GM21447 (cell line): ENCODE measurements around the gene IMMP2L.
"Not testable (repeated sequence)": the region's sequence is repeated elsewhere in the genome, so short reads cannot be mapped to it uniquely, and the experiment has no call there.

Experiments
- ATAC-seq: cut with Tn5 transposase; IDR thresholded peaks from one replicate; pipeline ENCODE4 v1.9.1; 2021; ENCODE audit not compliant: unreplicated experiment

Gene IMMP2L

GRCh38 chr7:110962374-110962773, 599.9 kb downstream of the IMMP2L start:
- ATAC-seq: no peak

- no peak for ATAC-seq
These were observed 601.5 kb downstream of the IMMP2L start for GRCh38 chr7:110960811-110961210.

- no peak for ATAC-seq
These were observed 614.0 kb downstream of the IMMP2L start for GRCh38 chr7:110948280-110948679.

- ATAC-seq: no peak
These were observed 614.9 kb downstream of the IMMP2L start for GRCh38 chr7:110947408-110947807.

DNA sequence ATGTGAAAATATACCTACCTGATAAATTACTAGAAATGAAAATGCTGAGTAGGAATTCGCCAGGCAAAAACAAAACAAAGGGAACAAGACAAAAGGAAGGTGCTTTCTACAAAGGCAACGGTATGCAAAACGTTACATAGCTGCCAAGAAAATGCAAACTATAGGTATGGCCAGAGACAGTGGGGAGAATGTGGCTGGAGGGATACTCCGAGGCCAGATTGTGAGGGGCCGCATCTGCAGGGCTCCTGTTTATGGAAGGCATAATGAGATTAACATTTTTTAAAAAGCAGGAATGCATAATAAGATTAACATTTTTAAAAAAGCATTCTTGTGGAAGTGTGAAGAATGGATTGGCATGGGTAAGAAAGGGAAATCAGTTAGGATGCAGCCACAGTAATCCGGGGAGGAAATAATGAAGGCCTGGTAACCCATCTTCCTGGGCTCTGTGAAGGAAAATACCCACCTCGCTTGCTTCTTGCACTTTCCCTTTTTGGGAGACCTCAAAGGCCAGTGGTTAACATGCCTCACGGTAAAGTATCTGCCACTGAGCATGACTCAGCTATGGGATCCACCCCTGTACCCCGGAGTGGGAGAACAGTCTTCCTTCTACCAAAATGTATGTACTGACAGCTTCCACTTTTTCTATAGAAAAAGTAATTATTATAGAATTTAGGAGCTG, 617.2 kb downstream of the IMMP2L start:
- no peak for ATAC-seq

DNA sequence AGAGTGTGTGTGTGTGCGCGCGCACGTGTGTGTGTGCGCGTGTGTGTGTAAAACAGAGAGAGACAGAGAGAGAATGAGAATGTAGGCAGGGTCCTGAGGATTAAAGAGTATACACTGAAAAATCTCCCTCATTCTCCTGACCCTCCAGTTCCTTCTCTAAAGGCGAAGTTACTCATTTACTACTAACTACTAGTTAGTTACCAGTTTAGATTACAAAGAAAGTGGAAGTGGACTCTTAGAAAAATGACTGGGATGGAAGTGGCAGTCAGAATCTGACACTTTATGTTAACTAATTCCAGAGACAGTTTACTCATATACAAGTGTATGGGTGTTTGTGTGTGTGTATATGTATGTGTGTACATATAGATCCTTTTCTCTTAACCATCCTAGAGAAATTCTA, 617.8 kb downstream of the IMMP2L start:
- no peak for ATAC-seq

- no peak for ATAC-seq
These were observed 618.5 kb downstream of the IMMP2L start for GRCh38 chr7:110943701-110944345.

DNA sequence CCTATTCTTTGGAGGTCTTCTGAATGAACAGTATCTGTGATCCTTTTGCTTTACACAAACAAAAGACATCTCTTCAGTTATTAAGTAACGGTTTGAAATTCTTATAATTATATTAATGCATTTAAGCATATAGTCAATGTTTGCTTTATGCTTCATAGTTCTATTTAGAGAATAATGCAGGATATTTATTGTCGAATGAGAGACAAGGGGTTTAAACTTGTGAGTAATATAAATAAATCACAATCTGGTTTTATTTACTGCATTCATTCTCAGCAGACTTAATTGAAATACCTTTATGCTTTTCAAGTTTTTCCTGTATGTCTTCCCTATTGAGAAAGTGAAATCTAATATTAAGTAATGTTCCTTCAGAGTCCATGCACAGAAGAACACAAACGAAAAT, 620.9 kb downstream of the IMMP2L start:
- no peak for ATAC-seq

- ATAC-seq: no peak
These were observed 621.5 kb downstream of the IMMP2L start for GRCh38 chr7:110940756-110941155.

DNA sequence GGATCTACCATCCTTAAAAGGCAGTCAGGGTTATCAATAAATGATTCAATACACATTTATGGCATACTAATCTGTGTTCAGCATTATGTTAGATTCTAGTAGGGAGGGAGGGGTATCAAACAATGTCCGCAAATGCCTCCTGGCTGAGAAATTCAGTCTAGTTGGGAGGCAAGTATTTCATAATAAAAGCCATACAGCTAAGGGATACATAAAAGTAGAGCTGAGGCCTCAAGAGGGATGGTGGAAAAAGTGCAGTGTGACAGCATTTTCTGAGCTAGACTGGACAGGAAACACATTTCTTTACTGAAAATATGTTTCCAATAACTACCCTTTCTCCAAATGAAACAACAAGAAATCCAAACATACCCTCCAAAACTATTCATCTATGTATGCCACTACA, 624.1 kb downstream of the IMMP2L start:
- no peak for ATAC-seq

- not testable (repeated sequence) for ATAC-seq
These were observed 625.6 kb downstream of the IMMP2L start for GRCh38 chr7:110936665-110937064.

DNA sequence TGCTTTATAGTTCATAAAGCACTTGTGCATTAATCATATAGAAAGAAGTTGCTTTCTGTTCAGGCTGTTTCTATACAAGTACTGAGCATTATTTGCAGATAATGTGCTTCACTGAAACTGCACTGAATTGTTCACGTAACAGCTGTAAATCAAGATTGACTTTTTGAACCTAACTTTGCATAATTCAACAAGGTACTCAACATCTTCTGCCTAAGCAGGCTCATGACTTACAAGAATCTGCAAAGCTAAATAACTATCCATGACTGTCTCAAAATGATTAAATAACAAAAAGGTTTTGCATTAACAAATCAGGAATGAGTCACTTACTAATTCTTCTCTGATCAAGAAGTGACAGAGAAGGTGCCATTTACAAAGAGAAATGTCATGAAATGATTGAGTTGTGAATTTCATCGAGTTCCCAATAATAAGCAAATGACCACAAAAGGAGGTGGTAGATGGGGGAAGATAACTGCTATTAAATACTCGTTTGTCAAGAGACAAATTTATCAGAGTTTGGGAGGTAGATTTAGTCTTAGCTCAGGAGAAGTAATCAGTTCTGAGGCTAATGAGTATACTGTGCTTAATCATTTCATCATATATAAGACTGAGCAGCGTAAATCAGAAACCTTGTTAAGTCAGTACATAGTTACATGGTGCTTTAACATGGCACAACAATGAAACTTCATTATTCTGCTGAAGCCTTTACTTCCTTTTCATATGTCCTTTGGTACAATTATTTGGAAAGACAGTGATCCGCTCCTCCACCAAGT, 632.6 kb downstream of the IMMP2L start:
- ATAC-seq: no peak

- no peak for ATAC-seq
These were observed 639.4 kb downstream of the IMMP2L start for GRCh38 chr7:110922906-110923305.

- no peak for ATAC-seq
These were observed 640.6 kb downstream of the IMMP2L start for GRCh38 chr7:110921595-110922151.

DNA sequence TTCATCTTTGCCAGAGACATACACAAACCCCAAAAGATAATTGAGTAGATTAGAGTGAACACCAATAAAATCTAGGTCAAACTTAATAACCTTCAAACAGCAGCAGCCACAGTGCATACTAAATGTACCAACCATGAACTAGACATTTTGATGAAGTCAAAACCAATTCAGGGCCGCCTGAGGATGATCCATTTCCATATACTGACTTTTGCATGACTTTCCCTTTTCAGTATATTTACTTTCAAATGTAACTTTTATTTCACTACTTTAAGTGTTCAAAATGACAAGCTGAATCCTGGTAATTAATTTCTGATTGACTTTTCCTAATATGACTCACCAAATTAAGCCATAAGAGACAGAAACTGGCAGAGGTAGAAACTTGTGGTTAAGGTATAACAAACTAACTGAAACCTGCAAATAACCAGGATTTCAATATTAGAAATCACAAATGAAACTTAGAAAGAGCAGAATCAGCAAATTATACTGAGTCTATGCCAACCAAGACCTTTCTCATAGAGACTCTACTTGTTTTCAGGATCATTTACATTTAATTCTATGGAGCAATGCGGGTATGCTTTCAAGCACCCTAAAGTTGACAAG, 643.2 kb downstream of the IMMP2L start:
- ATAC-seq: peak; percentile 80

DNA sequence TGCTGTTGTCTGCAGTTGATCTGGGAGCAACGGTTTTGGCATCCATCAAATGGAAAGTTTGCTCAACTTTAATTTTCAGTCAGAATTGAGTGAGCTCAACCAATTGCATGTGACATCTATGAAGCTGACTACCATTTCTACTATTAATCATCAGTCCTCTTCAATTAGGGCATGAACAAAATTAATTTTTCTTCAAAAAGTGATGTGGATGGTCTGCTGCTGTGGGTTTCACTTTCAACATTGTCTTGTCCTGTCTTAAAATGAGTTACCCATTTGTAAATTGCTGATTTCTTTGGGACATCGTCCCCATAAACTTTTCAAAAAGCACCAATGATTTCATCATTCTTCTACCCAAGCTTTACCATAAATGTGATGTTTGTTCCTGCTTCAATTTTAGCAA, 648.0 kb downstream of the IMMP2L start:
- ATAC-seq: no peak

DNA sequence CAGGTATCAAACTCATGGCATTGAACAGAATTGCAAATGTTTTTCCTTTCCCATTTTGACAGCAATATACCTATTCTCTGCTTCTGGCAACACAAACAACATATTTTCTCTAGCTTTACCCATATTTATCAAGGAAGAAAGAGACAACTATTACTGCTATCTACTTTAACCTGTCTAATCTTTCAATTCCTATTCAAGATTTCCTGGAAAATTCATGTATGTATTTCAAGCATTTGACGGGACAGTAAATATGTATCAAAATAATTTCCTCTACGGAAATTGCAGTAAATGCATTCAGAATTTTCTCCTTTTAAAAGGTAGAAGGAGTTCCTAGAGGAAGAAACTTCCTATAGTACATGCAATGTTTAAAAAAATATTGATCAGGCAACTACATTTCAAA, 650.7 kb downstream of the IMMP2L start:
- ATAC-seq: no peak

DNA sequence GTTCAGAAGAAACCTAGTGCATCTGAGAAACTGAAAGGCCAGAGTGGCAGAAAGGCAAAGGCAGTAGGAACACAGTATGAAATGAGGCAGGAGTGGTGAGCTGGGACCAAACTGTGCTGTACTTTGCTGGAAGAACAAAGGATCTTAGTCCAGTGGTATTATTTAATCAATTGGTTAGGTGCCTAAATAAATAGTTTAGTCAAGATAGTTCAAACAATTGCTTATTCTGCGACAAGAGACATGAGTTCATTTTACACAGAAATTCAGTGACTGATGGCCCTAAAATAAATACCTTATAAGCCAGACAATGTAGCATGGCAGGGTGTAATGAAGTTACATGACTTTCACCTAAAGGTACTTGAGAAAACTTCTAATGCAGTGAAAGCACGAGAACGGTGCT, 653.2 kb downstream of the IMMP2L start:
- ATAC-seq: no peak

GRCh38 chr7:110905773-110906566, 656.3 kb downstream of the IMMP2L start:
- ATAC-seq: no peak

GRCh38 chr7:110898516-110898915, 663.8 kb downstream of the IMMP2L start:
- no peak for ATAC-seq

- no peak for ATAC-seq
These were observed 664.8 kb downstream of the IMMP2L start for GRCh38 chr7:110897538-110897937.
